Fibroblast of gingiva (primary cell): ENCODE measurements around the gene HBA1.
"Not testable (repeated sequence)": the region's sequence is repeated elsewhere in the genome, so short reads cannot be mapped to it uniquely, and the experiment has no call there.

Source experiments
- DNase-seq: peaks from one replicate; pipeline ENCODE4 v3.0.0-alpha.2; 2011; ENCODE audit warnings: low read depth

The HBA1 gene

DNA sequence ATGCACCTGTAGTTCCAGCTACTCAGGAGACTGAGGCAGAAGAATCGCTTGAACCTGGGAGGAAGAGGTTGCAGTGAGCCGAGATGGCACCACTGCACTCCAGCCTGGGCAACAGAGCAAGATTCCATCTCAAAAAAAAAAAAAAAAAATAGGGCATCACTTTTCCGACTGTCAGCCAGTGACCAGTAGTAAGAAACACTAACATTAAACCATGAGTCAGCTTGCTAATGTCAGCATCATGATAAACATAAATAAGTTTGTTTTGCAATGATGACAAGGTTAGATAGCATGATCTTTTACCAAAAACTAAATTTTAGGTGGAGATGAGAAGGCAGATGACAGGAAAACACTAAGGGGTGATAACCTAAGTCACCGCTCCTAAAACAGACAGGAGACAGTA, 32.9 kb downstream of the HBA1 start:
- not testable (repeated sequence) for DNase-seq

DNA sequence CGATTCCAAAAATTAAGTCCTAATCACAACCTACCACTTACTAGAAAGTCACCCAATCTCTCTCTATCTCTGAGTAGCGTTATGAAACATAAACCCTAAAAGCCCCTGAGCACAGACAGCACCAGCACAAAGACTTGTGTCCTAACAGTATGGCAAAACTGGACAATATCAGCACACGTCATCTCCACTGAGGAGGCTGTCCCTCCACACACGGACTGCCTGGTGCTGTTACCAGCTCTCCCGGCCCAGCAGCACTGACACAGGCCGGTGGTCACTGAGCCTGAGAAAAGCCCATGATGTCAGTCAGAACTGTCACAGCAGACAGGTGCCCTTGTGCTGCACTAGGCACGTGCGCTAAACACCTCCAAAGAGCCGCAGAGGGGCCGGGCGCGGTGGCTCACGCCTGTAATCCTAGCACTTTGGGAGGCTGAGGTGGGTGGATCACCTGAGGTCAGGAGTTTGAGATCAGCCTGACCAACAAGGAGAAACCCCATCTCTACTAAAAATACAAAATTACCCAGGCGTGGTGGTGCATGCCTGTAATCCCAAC, 35.2 kb downstream of the HBA1 start:
- DNase-seq: not testable (repeated sequence)

DNA sequence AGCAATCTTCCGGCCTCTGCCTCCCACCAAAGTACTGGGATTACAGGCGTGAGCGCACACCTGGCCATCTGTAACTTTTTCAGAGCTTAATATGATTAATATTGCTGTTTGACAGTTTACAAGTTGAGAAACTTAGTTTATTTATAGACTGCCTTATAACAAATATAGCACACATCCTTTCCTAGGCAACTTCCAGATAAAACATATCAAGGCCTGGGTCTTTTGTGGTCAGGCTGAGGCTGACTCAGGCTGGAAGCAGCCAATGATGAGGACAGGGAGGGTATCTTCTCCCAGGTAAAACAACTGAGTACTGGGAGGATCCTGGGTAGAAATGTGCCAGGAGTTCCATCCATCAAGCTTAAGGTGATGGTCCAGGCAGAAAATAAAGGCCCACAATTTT, 36.5 kb downstream of the HBA1 start:
- DNase-seq: no peak

DNA sequence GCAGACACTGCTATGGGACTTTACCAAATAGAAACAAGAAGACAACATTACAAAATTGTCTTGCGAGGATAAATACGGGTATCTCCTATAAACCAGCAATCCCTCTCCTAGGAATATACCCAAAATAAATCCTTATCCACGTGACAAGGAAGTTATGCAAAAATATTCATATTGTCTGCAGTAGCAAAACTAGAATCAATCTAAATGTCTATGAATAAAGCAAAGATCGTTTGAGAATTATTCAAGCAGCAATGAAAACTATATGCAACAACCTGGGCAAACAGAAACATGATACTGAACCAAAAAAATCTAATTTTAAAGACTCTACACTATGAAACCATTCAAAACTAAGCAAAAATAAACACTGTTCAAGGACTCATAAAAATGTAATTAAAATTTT, 43.5 kb downstream of the HBA1 start:
- no peak for DNase-seq
